ENCODE measurements around the gene DAB1. TPM values are rescaled to one million over a fixed set of nuclear protein-coding genes. Genes with fewer than 3 reads are reported as not detected.

Gene DAB1
- polyA plus RNA-seq, 1 donor from 2014 or later: 11.4 TPM

DNA sequence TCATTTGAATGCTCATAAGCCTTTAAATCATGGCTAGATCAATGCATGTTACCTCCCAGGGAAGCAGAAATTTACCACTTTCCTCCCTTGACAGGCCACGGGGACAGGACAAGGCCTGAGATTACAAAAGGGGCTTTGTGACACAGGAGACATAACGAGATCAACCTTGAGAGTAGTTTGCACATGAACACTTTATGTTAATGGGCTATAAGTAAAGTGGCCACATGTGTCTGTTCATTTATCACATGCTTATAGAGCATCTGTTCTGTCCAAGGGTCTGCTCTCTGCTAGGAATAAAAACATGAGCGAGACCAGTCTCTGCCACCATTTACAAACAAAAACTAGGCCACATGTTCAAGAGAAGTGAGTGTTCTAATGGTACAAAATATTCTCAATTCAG lies 314.0 kb downstream of the DAB1 start:
- Histone ChIP-seq H3K4me2 (ENCODE audit: low read length) (no peak overlapping the region), H3F3A (ENCODE audit: insufficient read depth, low read length, poor library complexity, severe bottlenecking) (peaks cover 4% of the 10 kb centered on the region), H3K27me3 (ENCODE audit: insufficient read depth, low read depth, low read length) (no peaks in the 10 kb centered on the region), H3K9me3 (ENCODE audit: low read length) (no peaks in the 10 kb centered on the region), H2AFZ (ENCODE audit: low read depth, low read length) (no peak overlapping the region), H3K9ac (ENCODE audit: low read length) (no peak overlapping the region), H3K79me2 (replicated peaks; ENCODE audit: insufficient read depth, low read length) (no peaks in the 10 kb centered on the region), H3K9me2 (ENCODE audit: insufficient read depth, low read length) (no peaks in the 10 kb centered on the region), H3K27ac (ENCODE audit: low read length) (no peak overlapping the region), H3K36me3 (ENCODE audit: insufficient read depth, low read length) (no peaks in the 10 kb centered on the region), H4K20me1 (ENCODE audit: insufficient read depth) (no peaks in the 10 kb centered on the region), H3K4me3 (ENCODE audit: low read length) (no peak overlapping the region)
- no peak for TF ChIP-seq POLR2AphosphoS5 (IDR thresholded peaks at IDR 0.05)
- TF ChIP-seq, protein P1, sequence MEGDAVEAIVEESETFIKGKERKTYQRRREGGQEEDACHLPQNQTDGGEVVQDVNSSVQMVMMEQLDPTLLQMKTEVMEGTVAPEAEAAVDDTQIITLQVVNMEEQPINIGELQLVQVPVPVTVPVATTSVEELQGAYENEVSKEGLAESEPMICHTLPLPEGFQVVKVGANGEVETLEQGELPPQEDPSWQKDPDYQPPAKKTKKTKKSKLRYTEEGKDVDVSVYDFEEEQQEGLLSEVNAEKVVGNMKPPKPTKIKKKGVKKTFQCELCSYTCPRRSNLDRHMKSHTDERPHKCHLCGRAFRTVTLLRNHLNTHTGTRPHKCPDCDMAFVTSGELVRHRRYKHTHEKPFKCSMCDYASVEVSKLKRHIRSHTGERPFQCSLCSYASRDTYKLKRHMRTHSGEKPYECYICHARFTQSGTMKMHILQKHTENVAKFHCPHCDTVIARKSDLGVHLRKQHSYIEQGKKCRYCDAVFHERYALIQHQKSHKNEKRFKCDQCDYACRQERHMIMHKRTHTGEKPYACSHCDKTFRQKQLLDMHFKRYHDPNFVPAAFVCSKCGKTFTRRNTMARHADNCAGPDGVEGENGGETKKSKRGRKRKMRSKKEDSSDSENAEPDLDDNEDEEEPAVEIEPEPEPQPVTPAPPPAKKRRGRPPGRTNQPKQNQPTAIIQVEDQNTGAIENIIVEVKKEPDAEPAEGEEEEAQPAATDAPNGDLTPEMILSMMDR (IDR thresholded peaks at IDR 0.05; ENCODE audit: poor library complexity, severe bottlenecking): no peak
- TF ChIP-seq TAF1 (IDR thresholded peaks at IDR 0.05; ENCODE audit: low read depth): no peak
- no peak for TF ChIP-seq MXI1 (conservative IDR thresholded peaks at IDR 0.05; ENCODE audit: poor library complexity, severe bottlenecking)
- no peak for TF ChIP-seq EP300 (conservative IDR thresholded peaks at IDR 0.05; ENCODE audit: poor library complexity, severe bottlenecking)
- TF ChIP-seq EZH2 (IDR thresholded peaks at IDR 0.05; ENCODE audit: borderline replicate concordance, insufficient read depth, low read length, poor library complexity, severe bottlenecking): no peak
- no peak for TF ChIP-seq SMC3 (conservative IDR thresholded peaks at IDR 0.05; ENCODE audit: poor library complexity)

DNA sequence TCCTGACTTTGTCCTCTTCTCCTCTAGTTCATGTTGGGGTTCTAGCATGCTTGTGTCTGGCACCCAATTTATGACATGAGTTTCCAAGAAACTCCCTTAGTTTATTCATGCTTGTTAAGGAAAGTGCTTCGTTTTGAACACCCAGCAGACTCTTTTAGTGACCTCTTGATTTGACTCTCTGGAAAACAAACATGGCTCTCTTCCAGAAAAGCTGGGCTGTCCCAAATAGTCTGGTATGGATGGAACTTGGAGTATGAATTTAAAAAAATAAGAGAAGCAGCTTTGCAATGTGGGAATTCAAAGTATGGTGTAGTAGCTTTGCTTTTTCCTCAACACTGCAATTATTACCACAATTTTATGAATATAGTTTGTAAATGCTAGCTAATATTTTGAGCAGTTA lies 314.6 kb downstream of the DAB1 start:
- H3K9me2 ChIP-seq (ENCODE audit: insufficient read depth, low read length): no peaks in the 10 kb centered on the region
- TF ChIP-seq EP300 (conservative IDR thresholded peaks at IDR 0.05; ENCODE audit: poor library complexity, severe bottlenecking): no peak
- no peak for TF ChIP-seq RAD21 (conservative IDR thresholded peaks at IDR 0.05)
- no peak for TF ChIP-seq MXI1 (conservative IDR thresholded peaks at IDR 0.05; ENCODE audit: poor library complexity, severe bottlenecking)
- no peak for TF ChIP-seq TAF1 (IDR thresholded peaks at IDR 0.05; ENCODE audit: low read depth)
- no peak for TF ChIP-seq EZH2 (IDR thresholded peaks at IDR 0.05; ENCODE audit: borderline replicate concordance, insufficient read depth, low read length, poor library complexity, severe bottlenecking)
- TF ChIP-seq, protein P1 (IDR thresholded peaks at IDR 0.05; ENCODE audit: poor library complexity, severe bottlenecking): no peak
- TF ChIP-seq, protein P2, sequence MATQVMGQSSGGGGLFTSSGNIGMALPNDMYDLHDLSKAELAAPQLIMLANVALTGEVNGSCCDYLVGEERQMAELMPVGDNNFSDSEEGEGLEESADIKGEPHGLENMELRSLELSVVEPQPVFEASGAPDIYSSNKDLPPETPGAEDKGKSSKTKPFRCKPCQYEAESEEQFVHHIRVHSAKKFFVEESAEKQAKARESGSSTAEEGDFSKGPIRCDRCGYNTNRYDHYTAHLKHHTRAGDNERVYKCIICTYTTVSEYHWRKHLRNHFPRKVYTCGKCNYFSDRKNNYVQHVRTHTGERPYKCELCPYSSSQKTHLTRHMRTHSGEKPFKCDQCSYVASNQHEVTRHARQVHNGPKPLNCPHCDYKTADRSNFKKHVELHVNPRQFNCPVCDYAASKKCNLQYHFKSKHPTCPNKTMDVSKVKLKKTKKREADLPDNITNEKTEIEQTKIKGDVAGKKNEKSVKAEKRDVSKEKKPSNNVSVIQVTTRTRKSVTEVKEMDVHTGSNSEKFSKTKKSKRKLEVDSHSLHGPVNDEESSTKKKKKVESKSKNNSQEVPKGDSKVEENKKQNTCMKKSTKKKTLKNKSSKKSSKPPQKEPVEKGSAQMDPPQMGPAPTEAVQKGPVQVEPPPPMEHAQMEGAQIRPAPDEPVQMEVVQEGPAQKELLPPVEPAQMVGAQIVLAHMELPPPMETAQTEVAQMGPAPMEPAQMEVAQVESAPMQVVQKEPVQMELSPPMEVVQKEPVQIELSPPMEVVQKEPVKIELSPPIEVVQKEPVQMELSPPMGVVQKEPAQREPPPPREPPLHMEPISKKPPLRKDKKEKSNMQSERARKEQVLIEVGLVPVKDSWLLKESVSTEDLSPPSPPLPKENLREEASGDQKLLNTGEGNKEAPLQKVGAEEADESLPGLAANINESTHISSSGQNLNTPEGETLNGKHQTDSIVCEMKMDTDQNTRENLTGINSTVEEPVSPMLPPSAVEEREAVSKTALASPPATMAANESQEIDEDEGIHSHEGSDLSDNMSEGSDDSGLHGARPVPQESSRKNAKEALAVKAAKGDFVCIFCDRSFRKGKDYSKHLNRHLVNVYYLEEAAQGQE (IDR thresholded peaks at IDR 0.05; ENCODE audit: borderline replicate concordance): no peak
- no peaks in the 10 kb centered on the region for H4K20me1 ChIP-seq (ENCODE audit: insufficient read depth)
- no peaks in the 10 kb centered on the region for H3K36me3 ChIP-seq (ENCODE audit: insufficient read depth, low read length)
- H3K9me3 ChIP-seq (ENCODE audit: low read length): no peaks in the 10 kb centered on the region
- no peak overlapping the region for H3K4me3 ChIP-seq (ENCODE audit: low read length)
- peaks cover 4% of the 10 kb centered on the region for H3F3A ChIP-seq (ENCODE audit: insufficient read depth, low read length, poor library complexity, severe bottlenecking)
- H3K27me3 ChIP-seq (ENCODE audit: insufficient read depth, low read depth, low read length): no peaks in the 10 kb centered on the region
- no peaks in the 10 kb centered on the region for H3K79me2 ChIP-seq (replicated peaks; ENCODE audit: insufficient read depth, low read length)
- H3K27ac ChIP-seq (ENCODE audit: low read length): no peak overlapping the region
- no peak overlapping the region for H2AFZ ChIP-seq (ENCODE audit: low read depth, low read length)
- no peak overlapping the region for H3K4me2 ChIP-seq (ENCODE audit: low read length)
- H3K9ac ChIP-seq (ENCODE audit: low read length): no peak overlapping the region

Data from neural cell (in vitro differentiated cells).